NK-92 (cell line): Measurements from ENCODE around the gene PPARGC1A.

Experiments
- DNase-seq: peaks from one replicate; lab custom pipeline; 2025; ENCODE audit not compliant: unreplicated experiment; lab: John Stamatoyannopoulos, UW

The PPARGC1A gene

DNA sequence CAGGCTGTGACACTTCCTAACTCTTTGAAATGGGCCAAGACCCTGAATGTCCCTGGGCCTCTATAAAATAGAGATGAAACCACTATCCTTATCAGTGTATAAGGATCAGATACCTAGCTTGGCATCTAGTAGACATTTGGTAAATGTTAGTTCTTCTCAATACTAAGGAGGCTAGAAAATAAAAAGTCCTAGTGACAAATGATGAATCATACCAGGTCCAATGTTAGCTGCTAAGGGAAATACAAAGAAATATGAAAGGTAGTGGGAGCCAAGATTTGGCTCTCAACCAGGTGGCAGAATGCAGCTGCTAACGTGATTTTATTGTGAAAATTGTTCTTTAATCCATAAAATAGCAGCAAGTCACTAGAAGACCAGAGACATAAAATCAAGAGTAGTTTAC lies 19.8 kb upstream of the PPARGC1A start:
- no peak for DNase-seq

DNA sequence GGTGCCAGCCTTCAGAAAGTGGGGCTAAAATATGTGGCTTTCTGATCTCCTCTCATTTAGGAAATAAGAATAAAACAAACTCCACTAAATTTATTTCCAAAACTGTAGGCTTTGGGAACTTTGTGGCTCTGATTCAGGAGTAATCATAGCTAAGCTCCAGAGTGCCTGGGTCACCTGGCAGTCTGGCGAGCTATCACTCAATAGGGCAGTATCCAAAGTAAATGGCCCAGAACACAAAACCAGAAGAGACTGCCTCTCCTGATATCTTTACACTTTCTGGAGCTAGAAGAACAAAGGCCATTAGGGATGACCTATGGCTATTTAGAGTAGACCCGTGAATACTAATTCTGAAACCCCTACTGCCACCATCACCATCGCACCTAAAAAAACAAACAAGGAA lies 17.0 kb upstream of the PPARGC1A start:
- no peak for DNase-seq

DNA sequence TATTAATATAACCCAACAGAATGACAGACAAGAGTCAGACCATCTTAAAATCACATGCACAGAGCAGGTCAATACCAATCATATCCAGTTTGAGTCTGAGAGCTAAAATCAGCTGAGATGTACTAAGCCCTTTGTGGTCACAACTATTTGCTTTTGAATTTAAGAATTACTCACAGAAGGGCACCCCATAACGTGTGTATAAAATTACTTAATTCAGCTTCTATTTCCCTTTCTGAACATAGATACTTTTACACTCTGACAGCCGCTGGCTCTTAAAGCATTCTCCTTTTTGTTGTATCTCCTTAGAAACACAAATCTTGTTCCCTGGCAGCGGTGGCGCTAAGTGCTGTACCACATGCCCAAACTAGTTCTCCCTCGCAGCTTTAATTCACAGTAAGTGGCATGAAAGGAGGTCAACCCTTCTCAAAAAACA lies 14.8 kb upstream of the PPARGC1A start:
- DNase-seq, result no peak

DNA sequence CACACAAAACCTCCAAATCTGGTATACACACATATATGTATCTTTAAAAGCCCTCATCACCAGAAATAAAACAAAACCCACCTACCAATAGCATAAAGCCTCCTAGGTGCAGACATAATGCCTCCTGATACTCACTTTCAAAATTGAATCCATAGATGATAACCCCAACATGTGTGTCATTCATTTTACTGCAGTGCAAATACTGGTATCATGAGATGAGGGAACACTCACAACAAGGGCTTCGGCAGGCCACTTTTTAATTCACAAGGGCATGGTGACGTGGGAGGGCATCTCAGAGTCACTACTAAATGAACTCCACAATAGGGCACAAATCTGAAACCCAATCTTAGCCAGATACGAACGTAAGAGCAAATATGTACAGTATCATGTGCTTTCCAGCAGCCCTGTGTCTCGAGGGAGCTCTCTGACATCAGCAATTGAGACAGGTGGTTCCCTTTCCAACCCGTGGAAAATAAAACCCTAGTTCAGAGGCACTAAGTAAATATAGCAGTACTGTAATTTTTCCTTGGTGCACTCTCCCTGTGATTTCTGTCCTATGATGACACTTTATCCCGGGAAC lies 14.1 kb upstream of the PPARGC1A start:
- no peak for DNase-seq

DNA sequence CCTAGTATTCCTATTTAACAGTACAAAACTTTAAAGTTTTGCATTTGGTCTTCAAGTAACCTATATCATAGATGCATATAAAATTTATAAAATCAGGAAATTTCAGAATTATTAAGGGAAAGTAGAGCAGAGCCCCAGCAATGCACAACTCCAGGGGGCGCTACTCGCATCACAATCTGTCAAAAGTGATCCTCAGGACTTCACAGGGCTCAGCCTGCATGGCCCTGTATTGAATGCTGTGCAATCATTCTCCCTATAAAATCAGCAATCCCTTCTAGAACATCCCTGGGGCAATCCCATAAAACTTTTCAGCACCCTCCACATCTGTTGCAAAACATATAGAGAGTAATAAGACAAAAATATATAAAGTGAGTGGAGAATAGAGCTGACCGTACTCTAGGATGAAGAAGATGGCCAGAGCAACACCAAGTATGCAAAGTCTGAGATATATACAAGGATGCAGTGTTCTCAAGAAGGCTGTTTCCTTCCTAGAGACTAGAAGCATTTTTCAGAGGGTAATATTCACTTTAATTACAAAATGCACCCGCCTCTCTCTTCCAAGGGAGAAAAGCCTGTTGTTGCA lies 12.5 kb upstream of the PPARGC1A start:
- no peak for DNase-seq

DNA sequence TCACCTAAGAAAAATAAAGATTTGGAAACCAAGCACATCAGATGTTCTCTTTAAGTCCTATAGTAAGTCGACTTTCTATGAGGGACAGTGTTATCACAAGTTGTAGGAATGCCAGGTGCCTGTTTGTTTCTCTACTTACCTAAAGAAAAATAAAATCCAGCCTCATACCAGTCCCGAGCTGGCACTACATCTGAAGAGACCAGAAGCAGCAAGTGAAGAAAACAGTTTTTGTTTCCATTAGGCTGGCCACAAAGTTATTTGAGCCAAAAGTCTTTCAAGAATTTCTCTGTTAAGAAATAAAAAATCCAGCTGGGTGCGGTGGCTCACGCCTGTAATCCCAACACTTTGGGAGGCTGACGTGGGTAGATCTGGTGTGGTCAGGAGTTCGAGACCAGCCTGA lies 10.8 kb upstream of the PPARGC1A start:
- no peak for DNase-seq

DNA sequence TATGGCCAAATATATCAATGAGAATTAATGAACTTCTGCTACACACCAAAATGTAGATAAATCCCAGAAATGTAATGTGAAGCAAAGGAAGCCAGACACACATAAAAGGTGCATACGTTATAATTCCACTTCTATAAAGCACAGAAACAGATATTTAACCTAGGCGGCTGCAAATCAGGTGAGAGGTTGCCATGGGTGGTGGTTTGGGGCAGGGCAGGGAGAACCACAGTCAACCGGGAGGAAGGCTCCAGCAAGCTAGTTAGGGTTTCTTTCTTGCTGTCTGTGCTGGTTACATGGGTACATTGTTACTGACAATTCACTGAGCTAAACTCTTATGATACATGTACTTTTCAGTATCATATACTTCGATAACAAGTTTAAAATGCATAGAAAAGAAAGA lies 9.7 kb upstream of the PPARGC1A start:
- no peak for DNase-seq

DNA sequence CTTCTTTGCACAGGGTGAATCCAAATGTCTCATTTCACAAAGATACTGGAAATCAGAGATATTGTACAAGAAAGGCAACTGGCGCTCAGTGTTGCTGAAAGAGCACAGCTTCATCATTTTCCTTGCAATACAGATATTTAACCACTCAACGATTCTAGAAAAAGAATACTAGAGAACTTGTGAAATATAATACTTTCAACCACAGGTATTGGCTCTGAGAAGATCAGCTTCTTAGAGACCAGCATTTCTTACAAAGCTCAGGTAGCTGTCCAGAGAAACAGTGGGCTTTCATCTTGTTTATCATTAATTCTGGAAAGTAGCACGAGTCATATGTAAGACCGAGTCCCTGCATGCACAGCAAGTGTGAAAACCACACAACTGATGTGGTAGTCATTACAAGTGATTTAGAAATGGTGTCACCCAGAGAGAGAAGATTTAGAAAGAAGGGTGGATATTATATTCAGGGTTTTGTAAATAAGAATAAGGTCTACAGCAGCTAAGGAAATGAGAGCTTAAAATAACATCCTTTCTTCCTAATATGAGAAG lies 7.8 kb upstream of the PPARGC1A start:
- DNase-seq, result no peak

DNA sequence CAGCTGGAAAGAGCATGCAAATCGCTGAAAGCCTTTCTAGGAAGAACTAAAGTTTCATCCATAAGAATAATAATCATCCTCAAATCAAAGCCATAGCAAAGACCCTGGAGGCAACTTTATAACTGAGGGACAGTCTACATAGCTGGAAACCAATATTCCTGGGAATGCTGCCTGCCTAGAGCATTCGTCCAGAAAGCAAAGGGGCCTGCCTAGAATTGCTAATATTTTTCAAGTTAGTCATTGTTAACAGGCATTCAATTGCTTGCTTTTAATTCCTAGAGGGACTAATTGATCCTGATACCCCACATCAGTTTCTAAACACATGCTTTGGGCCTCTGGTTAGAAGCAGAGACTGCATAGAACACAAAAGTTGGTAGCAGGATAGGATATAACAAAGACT lies 4.2 kb upstream of the PPARGC1A start:
- no peak for DNase-seq

DNA sequence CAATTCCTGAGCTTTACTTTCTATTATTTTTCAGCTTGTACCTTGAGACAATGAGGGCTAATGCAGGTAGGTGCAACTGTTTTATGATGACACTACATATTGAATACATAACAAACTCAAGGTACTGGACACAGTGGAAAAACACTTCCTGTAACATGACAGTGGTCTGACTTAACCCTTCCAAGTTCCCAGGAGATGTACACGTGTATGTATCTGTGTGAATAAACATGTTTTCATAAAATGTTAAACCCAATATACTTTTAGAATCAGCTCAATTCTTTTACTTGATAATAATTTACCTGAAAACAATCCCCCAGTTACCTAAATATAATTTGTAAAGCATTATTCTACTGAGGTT lies 1.2 kb upstream of the PPARGC1A start:
- DNase-seq, result no peak

DNA sequence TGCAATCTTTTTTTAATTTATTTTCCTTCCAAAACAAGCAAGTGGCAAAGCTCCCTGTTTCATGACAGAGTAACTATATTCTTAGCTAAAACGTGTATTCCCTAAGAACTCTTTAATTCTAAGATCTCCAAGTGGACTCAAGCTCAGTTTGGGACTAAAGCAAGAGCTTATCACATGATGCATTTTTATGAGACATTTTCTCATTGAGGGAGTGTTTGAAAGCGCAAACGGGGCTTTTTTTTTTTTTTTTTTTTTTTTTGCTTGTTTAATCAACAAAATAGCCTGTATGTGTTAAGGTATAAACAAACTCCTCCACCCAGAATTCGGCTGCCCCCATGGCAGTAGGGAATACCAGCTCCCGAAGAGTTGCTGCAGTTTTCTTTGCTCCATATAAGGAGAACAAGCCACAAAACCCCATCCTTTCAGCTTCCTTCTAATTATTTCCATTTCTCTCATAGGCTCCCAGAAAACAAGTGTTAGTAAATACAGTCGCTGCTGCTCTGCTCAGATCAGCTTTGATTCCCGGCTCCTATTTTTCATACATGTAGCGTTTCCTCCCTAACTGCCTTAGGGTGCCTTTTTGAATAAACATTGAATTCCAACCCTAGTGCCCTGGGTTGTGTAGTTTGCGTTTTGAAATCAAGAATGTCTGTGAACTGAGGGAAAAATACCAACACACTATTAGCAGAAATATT lies 669 bp upstream of the PPARGC1A start:
- no peak for DNase-seq

DNA sequence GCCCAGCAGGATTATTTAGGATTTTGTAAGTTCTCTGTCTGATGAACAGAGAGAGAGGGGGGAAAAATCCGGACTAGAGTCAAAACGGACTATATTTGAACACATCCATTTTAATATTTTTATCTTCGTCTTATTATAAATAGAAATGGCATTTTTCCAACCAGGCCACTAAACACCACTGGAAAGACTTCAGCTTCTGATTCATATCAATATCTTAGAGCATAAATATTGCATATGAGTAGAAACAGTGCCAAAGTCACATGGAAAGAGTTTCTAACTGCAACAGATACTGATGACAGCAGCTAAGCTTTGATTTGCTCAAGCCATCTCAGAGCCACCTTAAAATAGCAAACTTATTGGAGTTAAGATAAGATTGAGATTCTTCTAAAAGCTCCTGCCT lies 456 bp downstream of the PPARGC1A start:
- no peak for DNase-seq

DNA sequence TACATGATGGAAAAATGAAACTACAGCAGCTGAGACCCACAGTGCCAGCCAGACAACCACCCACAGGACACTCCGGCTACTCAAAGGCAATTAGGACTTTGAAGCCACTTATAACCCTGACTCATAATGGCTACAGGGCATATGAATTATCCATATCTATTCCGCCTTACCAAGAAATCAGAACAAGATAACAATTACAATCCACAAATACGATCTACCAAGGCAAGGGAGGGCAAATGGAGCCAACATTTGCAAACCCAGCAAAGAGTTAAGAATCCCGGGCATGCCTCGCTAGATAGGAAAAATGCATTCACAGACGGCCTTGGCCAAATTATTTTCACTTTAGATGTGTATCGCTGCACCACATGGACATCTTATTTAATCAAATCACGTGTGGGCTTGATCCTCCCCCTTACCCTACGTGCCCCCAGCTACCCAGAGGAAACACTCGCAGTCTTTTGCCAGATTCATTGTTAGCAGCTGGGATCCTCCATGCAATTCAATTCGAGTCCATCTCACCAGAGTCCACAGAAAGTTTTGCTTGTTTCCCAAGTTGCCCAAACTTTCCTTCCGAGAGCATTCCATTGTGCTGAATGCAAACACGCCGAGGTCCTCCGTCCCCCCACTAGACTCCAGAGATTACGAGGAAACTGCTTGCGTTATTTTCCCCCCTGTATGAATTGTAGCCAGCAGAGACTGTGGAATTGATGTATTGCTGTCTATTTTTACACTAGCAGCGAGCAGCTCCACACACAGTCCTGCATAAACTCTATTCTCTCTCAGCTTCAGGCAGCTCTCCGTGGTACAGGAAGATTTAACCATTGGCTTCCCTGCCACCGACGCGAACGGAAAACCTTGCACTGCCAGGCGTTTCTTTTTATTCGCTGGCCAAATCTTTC lies 1.2 kb downstream of the PPARGC1A start:
- no peak for DNase-seq

DNA sequence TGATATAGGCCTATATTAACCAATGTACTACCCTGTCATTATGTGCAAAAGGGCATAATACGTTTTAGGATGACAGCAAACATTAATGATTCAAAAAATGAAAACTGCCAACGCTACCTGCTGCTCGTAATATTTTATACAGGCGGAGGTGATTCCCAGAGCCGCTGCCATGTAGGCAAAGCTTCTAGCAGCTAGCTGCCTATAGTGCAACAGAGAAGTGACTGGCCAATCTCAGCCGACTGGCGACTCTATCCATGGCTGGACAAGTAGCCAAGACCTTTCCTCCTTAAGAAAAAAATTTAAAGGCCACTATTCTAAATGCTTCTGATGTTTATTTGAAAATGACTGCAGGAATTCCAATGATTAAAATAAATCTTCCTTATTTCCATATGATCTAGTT lies 1.9 kb downstream of the PPARGC1A start:
- DNase-seq, result no peak

DNA sequence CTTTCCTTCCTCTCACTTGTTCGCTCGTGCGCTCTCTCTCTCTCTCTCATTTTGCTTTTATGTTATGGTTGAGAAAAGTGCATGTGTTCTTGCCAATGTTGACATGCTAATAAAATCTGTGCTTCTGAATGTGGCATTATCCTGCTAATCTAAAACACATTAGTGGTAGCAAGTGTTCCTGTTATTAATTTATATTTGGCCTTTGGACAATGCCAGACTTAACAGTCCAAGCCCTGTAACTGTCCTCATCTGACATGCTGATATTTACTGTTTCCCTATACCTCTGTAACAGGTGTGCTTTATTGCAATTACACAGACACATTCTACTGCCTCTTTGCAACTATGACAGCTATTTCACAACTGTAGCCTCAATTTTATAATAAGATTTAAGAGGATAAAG lies 2.7 kb downstream of the PPARGC1A start:
- no peak for DNase-seq

DNA sequence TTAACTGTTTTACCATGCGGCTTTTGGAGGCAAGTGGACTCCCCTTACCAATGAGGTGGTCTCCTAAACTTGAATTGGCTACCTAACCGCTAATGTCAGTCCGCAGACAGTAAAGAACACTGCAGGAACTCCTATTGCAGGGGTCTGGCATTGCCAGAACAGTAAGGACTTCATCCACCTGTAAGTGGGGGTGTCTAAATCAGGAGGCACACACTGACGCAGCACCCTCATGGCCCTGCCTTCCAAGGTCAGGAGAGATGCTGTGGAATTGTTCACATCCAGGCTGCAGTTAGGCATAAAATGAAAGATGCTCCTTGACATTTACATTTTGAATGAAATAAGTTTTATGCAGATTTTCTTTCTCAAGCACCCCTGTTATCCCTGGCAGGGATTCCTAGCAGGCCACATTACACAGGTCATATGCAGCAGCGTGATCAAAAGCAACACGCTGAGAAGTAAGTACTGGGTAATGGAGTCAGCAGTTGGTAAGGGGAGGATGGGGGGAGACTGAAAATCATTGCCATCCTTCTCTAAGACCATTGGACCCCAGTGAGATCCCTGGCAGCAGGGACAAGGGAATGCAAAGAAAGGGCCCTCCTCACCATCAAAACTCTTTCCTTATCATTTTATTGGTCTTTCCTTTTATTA lies 3.8 kb downstream of the PPARGC1A start:
- DNase-seq, result no peak

DNA sequence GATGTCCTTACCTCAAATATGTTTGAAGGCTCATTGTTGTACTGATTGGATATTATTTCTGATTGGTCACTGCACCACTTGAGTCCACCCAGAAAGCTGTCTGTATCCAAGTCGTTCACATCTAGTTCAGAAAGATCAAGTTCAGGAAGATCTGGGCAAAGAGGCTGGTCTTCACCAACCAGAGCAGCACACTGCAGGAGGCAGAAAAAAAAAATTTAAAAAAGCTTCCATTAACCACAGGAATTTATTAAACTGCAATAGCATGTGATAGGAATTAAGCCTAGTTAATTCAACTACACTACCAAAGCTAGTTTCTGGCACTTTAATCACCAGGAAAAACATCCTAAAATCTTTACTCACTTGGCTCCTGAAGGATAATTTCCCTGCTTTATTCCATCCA lies 5.1 kb downstream of the PPARGC1A start:
- DNase-seq, result no peak

DNA sequence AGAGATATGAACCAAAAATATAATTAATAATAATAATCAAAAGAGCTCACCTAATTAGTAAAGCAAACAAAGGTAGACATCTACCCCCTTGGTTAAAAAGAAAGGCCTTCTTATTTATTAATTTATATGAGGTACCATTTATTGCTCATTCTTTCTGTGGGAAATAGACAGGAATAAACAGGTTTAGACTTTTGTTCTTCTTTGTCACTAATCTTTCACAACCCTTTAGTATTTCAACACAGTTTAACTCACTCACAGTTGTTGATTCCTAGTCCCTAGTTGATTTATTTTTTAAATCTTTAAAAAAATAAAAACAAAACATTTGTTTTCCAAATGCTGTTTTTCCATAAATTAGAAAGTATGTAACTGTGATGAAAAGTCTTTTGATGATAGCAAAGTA lies 5.6 kb downstream of the PPARGC1A start:
- no peak for DNase-seq

DNA sequence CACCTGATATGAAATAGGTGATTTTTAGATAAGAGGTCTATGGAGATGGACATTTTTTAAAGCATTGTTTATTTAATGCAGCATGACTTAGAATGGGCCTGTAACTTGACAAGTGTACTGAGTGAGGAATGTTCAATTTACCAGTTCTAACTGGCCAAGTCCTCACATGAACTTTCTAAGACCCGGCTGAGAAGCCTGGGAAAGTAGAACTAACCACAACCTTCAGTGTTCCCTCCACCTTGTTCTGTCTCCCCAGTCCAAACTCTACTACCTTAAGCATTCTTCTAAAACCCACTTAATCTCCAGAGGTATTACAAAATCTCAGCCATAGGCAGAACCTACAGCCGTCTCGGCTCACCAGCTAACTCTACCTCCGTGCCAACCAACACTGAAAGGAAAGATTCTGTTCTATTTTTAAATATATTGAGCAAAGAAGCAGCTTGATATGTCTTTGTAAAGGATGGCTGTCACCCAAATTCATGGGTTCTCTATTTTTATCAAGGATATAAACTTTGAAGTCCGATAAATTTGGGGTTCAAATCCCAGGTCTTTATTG lies 6.8 kb downstream of the PPARGC1A start:
- no peak for DNase-seq

DNA sequence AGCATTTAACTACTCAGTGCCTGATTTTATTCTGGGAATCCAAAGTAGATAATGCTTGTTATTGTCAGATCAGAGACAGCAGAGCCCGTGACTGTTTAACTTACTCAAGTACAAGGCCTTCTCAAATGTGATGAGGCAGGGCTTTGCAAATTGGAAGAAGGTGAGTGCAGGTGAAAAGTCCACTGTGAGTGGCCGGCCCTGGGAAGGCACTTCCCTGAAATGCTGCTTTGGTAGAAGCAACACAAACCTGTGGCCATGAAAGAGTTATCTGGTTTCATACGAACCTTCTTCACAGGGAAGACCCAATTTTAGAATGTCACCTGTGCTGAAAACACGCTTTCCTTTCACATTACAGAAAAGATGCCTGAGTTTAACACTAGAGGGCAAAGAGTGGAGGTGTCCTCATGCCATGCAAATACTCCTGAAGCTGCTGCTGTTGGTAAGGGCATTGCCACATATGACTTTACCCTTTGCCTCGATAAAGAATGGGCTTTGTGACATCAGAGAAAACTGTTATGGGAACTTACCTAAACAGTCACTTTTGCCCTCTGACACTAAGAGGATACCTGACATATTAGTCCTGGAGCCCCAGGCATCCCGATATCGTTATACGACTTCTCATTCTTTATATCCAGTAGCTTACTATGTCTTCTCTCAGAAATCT lies 8.0 kb downstream of the PPARGC1A start:
- no peak for DNase-seq
